Mesodermal cell (in vitro differentiated cells): ENCODE data around the gene ADO.

Source experiments
- H3K27ac ChIP-seq: 2 replicates; pipeline ENCODE4 v1.7.0; 2013; ENCODE audit warnings: mild to moderate bottlenecking, low read depth, low read length, moderate library complexity; ENCODE audit not compliant: severe bottlenecking
- H3K36me3 ChIP-seq: 2 replicates; pipeline ENCODE4 v1.7.1; 2013; ENCODE audit warnings: mild to moderate bottlenecking, low read length, moderate library complexity; ENCODE audit not compliant: control insufficient read depth, insufficient read depth
- H3K4me1 ChIP-seq: one replicate; pipeline ENCODE4 v1.7.1; 2013; ENCODE audit warnings: mild to moderate bottlenecking, low read length; ENCODE audit not compliant: insufficient read depth, control insufficient read depth, poor library complexity, severe bottlenecking
- H3K4me3 ChIP-seq: 2 replicates; pipeline ENCODE4 v1.7.0; 2013; ENCODE audit warnings: low read length, control low read depth, mild to moderate bottlenecking; ENCODE audit not compliant: insufficient read depth, poor library complexity, severe bottlenecking; ENCODE audit errors: extremely low read depth
- H3K9me3 ChIP-seq: 2 replicates; pipeline ENCODE4 v1.7.1; 2013; ENCODE audit warnings: mild to moderate bottlenecking, low read length, moderate library complexity; ENCODE audit not compliant: control insufficient read depth
- WGBS, 2 experiments: methylation state at CpG; one replicate each; pipeline ENCODE4 v1.1.5; 2013; ENCODE audit warnings: missing lambda C conversion rate in 2 of 2; ENCODE audit not compliant: insufficient coverage in 2 of 2; 5-methylcytosine and 5-hydroxymethylcytosine counted together

The ADO gene

DNA sequence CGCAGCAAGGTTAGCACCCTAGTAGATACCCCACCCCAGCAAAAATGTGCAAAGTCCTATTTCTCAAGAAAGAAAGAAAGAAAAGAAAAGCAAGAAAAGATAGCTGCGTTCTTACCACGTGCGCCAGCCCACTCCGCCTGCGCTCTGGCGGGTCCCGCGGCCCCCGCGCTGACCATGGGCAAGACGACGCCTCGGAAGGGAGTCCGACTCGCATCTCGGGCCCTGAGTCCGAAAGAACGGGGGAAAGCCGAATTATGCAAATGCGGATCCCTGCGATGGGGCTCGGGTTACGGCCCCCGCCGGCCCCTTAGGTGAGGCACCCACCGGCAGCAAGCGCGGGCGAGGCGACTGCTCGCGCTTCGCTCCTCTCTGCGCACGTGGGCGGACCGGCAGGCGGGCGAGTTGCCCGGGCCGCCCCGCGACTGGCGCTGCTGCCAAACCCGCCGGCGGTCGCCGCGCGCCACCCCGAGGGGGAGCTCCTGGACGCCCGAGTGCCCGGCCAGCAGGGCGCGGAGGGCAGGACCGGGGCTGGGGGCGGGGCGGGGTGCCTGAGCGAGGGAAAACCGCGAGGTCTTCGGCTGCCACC lies 14.0 kb downstream of the ADO start:
- Histone ChIP-seq H3K9me3 (no peaks in the 10 kb centered on the region), H3K4me1 (peaks cover 14% of the 10 kb centered on the region), H3K27ac (no peak overlapping the region), H3K4me3 (no peak overlapping the region), H3K36me3 (no peaks in the 10 kb centered on the region)
- WGBS, 2 experiments, result 4 to 5% methylated on average over 53 to 55 of the region's 65 CpGs

DNA sequence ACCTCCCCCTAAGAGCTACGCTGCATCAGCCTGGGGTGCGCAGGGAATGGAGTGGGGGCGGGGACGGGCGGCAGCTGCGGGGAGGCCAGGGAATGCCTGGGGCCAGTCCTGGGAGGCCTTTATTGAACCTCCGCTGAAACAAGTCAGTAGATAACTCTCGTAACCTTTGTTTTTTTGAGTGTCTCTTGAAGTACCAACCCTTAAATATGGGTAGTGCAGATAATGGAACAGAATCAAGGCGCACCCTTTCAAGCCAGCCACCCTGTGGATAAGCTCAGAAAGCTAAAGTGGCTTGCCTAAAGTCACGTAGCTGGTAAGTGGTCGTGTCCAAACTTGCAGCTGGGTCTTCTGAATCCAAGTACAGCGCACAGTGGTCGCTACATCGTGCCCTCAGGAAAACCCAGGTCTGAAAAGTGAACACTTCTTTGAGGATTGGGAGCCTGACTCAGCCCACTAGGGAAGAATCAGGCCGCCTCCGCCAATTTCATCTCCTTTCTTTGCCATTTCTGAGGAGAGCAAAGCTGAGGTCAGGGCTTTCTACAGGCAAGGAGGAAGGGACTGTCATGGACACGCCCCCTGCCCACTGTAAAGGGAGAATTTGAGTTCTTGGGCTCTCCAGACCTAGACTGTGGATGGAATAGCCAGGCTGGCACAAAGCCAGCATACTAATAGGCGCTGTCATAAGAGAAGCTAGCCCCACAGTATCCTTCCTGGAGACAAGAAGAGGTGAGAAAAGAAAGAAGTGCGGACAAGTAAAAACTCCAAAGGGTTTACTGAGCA lies 14.8 kb downstream of the ADO start:
- Histone ChIP-seq H3K4me3 (no peak overlapping the region), H3K27ac (no peak overlapping the region), H3K9me3 (no peaks in the 10 kb centered on the region), H3K4me1 (peaks cover 14% of the 10 kb centered on the region), H3K36me3 (no peaks in the 10 kb centered on the region)
- WGBS, 2 experiments, result 76 to 86% methylated on average over 10 to 13 of the region's 19 CpGs

DNA sequence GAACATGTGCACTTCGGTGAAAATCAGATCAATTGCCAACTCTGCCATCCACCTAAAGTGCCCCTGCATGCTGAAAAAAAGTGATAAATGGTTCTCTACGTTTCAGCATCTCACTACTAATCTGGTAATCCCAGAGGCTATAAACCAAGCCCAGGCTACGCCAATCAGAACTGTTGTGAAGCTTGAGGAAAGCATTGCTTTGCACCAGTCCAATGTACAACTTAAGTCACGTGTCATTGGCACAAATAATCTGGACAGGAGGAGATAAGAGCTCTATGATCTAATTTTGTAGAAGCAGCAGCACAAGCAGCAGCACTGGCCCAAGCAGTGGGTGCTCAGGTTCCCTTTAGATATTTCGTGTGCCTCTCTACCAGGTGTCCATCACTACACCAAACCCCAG lies 16.1 kb downstream of the ADO start:
- Histone ChIP-seq H3K4me1 (peaks cover 4% of the 10 kb centered on the region), H3K9me3 (no peaks in the 10 kb centered on the region), H3K4me3 (no peak overlapping the region), H3K36me3 (no peaks in the 10 kb centered on the region), H3K27ac (no peak overlapping the region)
- 84 to 85% methylated on average over 4 to 5 of the region's 5 CpGs for WGBS, 2 experiments

DNA sequence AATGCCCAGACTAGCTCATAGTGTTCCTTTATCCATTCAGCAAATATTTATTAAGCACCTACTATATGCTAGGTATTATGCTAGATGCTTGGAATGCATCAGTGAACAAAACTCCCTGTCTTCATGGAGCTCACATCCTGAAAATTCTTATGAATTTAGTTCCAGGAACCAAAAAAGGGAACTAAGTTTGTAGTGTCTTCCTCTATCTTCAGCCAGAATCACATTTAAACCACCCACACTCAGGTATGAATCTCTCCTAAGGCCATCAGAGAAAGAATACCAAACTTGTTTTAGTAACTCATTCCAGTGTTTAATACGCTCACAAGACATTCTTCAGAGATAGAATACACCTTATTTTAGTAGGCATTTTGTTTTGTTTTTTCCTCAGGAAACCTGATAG lies 21.8 kb downstream of the ADO start:
- no peaks in the 10 kb centered on the region for H3K4me1 ChIP-seq
- H3K27ac ChIP-seq, result no peak overlapping the region
- WGBS, 2 experiments, result no CpG with 5 or more reads among the region's 1 CpG
- no peak overlapping the region for H3K4me3 ChIP-seq
- H3K9me3 ChIP-seq, result no peaks in the 10 kb centered on the region
- H3K36me3 ChIP-seq, result no peaks in the 10 kb centered on the region

DNA sequence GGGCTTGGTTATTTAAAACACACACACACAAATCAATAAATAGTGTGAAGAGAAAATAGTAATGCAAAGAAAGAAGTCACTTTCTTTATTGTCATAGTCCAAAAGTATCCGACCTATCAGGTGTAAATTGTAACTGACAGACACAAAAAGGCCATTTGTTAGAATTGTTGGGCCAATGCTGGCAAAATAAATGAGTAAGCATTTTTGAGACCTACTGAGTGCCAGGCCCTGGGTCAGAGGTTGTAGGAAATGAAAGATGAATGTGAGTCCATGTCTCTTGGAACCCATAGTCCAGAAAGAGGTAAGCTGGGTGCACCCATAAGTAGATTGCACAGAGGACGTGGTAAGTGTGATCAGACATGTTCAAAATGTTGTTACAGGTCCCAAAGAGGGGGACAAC lies 25.1 kb downstream of the ADO start:
- no peaks in the 10 kb centered on the region for H3K9me3 ChIP-seq
- no peaks in the 10 kb centered on the region for H3K36me3 ChIP-seq
- no peak overlapping the region for H3K27ac ChIP-seq
- WGBS, 2 experiments, result 81 to 86% methylated on average over 1 to 2 of the region's 2 CpGs
- no peaks in the 10 kb centered on the region for H3K4me1 ChIP-seq
- H3K4me3 ChIP-seq, result no peak overlapping the region

DNA sequence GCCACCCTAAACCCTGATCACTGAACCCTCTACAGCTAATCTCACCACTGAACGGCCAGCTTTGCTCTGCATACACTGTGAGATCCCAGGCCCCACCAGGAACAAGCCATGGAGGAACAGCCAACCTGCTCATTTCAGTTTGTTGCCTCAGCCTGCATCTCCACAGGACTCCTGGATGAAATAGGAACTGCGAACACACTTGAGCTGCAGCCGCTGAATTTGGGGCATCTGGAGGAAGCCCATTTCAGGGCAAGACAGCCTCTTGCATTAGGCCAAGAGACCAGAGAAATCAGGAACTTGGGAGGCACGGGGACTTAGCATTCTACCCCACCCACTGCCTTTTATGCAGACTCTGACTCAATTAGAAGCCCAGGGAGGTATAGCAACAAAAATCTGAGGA lies 26.2 kb downstream of the ADO start:
- WGBS, 2 experiments, result 90 to 100% methylated on average over 2 to 3 of the region's 4 CpGs
- Histone ChIP-seq H3K9me3 (no peaks in the 10 kb centered on the region), H3K4me1 (no peaks in the 10 kb centered on the region), H3K4me3 (no peak overlapping the region), H3K36me3 (no peaks in the 10 kb centered on the region), H3K27ac (no peak overlapping the region)

DNA sequence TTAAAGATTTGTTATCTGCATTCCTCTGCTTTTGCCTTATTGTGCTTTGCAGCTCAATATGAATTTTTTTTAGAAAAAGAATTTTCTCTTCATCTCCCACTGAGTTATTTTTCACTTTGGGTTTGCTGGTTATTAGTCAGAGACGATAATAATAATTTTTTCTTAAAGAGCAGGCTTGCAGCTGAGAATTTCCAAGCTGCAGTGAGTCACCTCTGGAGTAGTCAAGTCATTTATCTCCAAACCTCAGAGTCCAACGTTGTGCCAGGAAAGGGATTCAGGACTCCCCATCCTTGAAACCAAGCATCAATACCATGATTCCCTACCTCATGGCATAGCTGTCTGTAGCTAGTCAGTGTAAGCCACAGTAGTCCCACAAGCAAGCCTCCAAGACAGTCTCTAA lies 26.8 kb downstream of the ADO start:
- Histone ChIP-seq H3K4me1 (no peaks in the 10 kb centered on the region), H3K4me3 (no peak overlapping the region), H3K9me3 (no peaks in the 10 kb centered on the region), H3K36me3 (no peaks in the 10 kb centered on the region), H3K27ac (no peak overlapping the region)
- 50 to 83% methylated on average over 1 to 2 of the region's 2 CpGs for WGBS, 2 experiments

DNA sequence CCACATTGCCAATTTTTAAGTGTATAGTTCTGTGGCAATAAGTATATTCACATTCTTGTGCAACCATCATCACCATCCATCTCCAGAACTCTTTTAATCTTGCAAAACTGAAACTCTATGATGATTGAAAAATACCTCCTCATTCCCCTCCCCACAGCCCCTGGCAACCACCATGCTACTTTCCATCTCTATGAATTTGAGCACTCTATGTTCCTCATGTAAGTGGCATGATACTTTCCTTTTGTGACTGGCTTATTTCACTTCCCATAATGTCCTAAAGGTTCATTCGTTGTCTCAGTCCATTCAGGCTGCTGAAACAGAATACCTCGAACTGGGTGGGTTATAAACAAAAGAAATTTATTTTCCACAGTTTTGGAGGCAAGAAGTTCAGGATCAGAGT lies 35.1 kb downstream of the ADO start:
- H3K9me3 ChIP-seq, result no peaks in the 10 kb centered on the region
- no peak overlapping the region for H3K4me3 ChIP-seq
- no peaks in the 10 kb centered on the region for H3K4me1 ChIP-seq
- no peaks in the 10 kb centered on the region for H3K36me3 ChIP-seq
- 33% methylated on average over 1 of the region's 2 CpGs; no CpG with 5 or more reads in 1 of the 2 experiments for WGBS, 2 experiments
- no peak overlapping the region for H3K27ac ChIP-seq

DNA sequence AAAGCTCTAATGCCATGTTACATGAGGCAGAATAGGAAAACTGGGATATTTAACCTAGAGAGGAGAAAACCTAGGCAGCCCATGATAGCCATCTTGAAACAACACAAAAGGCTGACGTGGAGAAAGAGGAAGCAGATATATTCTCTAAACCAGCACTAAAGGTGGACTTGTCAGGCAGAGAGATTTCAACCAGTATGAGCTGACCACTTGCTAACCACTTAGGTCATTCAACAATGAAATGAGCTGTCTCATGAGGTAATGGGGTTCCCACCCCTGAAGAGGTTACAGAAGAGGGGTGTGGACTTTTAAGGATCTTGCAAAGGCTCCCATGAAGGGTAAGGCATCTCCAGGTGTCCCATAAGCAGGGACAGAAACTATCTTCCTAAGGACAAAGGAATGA lies 38.5 kb downstream of the ADO start:
- no CpG with 5 or more reads among the region's 1 CpG for WGBS, 2 experiments
- H3K4me3 ChIP-seq, result no peak overlapping the region
- H3K27ac ChIP-seq, result no peak overlapping the region
- no peaks in the 10 kb centered on the region for H3K4me1 ChIP-seq
- peaks cover 6% of the 10 kb centered on the region for H3K9me3 ChIP-seq
- H3K36me3 ChIP-seq, result no peaks in the 10 kb centered on the region

DNA sequence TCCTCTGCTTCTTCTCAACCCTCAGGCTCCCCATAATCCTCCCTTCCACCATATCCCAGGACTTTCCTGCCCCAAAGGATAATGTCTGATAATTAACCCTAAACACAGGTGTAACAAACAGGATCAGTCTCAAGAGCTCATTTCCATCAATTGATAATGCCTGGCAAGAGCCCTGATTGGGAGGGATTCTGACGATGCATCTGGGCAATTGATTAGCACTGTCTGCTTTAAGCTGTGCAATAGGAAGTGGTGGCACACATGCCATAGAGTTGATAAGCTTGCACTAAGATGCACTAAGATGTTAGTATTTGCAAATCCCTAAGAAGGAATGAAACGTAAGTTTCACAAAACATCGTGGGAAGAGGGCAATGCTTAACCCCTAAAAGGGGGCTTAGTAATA lies 39.1 kb downstream of the ADO start:
- Histone ChIP-seq H3K4me3 (no peak overlapping the region), H3K36me3 (no peaks in the 10 kb centered on the region), H3K9me3 (peaks cover 7% of the 10 kb centered on the region), H3K27ac (no peak overlapping the region), H3K4me1 (no peaks in the 10 kb centered on the region)
- WGBS, 2 experiments, result 83 to 92% methylated on average over 3 of the region's 3 CpGs

DNA sequence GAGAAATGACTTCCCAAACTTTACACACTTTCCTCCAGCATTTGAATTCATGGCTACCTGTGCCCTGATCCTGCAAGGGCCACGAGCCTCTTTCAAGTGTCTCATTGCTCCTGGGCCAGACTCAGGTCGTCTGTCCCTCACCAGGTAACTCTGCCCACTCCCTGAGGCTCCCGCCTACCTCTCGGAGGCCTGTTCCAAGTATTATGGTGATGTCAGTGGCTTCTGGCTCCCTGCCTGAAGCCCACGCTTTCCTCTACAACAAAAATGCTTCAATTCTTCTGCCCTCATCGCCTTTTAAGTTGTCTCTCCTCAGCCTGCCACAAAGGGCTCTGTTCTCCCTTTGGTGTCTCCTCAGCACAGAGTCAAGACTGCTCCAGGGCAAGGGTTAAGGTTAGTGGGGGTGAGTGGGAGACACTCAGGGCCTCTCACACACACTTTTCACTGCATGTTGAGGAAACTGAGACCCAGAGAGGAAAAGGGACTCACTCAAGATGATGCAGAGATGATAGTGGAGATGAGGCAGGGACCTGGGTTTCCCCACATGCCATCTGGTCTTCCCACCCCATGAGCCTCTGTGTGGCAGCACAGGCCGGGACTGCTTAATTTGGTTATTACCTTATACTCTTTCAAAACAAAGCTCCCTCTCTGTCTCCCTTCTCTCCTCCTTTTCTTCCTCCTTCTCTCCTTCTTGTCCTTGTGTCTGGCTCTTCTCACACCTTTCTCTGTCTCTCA lies 39.9 kb downstream of the ADO start:
- peaks cover 7% of the 10 kb centered on the region for H3K9me3 ChIP-seq
- H3K36me3 ChIP-seq, result no peaks in the 10 kb centered on the region
- no peaks in the 10 kb centered on the region for H3K4me1 ChIP-seq
- H3K4me3 ChIP-seq, result no peak overlapping the region
- 75 to 85% methylated on average over 2 to 5 of the region's 7 CpGs for WGBS, 2 experiments
- H3K27ac ChIP-seq, result no peak overlapping the region
